HG02885 (cell line): ENCODE results near the gene TADA2A.
"Not testable (repeated sequence)": the region's sequence is repeated elsewhere in the genome, so short reads cannot be mapped to it uniquely, and the experiment has no call there.

ENCODE experiments used
- ATAC-seq: cut with Tn5 transposase; IDR thresholded peaks from one replicate; pipeline ENCODE4 v1.9.1; 2021; ENCODE audit warnings: mild to moderate bottlenecking; ENCODE audit not compliant: unreplicated experiment, poor library complexity

The TADA2A gene

DNA sequence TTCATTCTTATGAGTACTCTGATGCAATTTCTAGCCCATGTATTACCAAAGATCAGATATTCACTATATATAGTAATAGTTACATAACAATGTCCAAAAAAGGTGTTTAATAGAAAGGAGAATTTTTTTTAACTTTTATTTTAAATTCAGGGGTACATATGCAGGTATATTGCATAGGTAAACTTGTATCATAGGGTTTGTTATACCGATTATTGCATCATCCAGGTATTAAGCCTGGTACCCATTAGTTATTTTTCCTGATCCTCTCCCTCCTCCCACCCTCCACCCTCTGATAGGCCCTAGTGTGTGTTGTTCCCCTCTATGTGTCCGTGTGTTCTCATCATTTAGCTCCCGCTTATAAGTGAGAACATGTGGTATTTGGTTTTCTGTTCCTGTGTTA, 51.1 kb downstream of the TADA2A start:
- ATAC-seq: not testable (repeated sequence)

DNA sequence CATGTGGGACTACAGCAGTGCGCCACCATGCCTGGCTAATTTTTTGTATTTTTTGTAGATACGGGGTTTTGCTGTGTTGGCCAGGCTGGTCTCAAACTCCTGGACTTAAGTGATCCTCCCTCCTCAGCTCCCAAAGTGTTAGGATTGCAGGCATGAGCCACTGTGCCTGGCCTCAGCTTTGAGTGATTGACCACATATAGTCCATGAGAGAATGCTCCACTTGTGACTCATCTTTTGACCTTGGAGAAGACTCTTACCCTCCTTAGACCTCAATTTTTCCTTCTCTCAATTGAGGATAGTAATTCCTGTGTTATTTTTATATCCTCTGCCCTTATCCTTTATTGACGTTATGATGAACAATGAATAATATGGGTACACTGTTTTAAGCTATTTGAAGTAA, 52.1 kb downstream of the TADA2A start:
- ATAC-seq: no peak

DNA sequence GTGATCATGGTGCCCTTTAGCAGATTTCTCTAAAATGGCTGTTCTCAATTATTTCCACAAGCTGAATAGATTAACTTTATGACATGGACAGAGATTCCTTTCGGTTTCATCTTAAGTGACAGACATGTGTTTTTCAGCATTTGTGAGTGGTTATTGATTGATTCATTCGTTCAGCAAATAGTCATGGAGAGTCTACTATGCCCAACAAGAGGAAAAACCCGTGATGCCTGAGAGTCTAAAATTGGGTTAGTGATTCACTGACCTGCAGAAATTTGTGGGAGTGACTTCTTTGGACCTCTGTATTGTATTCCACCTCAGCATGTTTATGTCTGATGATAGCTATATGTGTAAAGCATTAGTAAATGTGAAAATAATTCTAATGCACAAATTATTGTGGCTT, 55.0 kb downstream of the TADA2A start:
- no peak for ATAC-seq

DNA sequence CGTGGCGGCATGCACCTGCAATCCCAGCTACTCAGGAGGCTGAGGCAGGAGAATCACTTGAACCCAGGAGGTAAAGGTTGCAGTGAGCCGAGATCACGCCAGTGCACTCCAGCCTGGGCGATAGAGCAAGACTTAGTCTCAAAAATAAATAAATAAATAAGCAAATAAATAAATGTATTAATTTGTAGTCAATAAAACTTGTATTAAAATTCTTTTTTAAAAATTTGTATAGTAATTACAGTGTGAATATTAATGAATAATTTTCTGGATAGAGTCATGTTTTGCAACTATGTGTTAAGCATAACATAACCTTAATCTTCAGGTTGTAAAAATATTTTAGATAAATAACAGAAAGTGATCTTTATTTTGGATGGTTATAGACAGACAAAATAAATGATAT, 55.8 kb downstream of the TADA2A start:
- no peak for ATAC-seq

DNA sequence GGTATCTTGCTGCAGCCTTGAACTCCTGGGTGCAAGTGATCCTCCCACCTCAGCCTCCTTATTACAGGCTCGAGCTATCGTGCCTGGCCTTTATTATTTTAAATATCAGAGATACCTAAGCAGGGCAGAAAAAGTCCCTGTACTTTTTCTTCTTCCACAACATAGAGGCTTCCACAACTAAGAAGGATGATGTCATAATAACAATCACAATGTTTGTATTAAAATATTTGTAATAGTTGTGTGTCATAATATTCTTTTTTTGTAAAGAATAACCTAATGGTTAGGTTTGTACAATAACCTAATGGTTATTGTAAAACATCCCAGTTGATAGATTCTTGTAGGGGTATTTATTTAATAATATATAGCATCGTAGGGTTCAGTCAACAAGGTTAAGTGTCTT, 56.4 kb downstream of the TADA2A start:
- ATAC-seq: no peak

DNA sequence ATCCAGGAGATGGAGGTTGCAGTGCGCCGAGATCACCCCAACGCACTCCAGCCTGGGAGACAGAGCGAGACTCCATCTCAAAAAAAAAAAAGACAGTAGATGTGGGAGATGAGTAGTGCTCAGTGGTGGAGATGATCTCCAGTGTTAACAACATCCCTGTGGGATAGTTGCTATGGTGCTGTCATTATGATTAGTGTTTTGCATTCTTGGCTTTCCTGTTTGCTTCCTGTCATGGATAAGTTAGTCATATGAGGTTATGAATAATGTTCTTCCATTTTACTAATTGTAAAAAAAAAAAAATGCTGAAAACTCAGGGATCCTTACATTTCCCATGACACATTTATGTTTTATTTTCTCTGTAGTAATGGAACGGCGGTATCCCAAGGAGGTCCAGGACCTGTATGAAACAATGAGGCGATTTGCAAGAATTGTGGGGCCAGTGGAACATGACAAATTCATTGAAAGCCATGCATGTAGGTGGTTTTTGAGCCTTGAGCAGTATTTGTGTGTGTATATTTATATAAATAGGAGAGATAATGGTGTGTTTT, 58.5 kb downstream of the TADA2A start:
- ATAC-seq: no peak

DNA sequence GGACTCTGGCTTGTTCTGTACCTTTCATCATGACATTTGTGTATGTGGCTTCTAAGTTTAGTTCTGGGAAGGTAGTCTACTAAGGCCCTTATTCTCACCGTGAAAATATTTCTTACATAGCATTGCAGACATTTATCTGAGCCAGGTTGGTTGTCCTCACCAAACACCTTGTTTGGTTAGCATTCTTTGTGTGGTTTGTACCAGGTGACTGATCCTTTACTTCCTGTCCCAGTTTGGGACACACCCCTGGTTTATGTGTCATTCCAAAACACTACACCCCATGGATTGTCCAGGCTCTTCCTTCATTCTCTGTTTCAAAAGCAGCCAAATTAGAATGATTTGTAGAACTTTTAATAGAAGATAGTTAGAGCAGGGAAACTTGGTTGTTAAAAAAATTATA, 59.8 kb downstream of the TADA2A start:
- no peak for ATAC-seq

DNA sequence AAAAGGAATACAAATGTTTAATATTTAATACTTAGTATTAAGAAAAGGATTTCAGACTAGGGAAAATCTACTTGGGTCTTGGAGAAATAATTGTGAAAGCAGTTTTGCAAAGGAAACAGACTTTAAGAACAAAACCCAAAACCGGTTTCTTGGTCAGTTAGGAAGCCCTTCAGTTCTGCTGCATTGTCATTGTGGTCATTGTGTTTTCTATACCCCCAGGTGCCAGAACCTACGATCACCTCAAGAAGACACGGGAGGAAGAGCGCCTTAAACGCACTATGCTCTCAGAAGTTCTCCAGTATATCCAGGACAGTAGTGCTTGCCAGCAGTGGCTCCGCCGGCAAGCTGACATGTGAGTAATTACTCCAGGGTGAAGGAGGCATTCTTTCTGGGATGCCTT, 63.5 kb downstream of the TADA2A start:
- no peak for ATAC-seq

DNA sequence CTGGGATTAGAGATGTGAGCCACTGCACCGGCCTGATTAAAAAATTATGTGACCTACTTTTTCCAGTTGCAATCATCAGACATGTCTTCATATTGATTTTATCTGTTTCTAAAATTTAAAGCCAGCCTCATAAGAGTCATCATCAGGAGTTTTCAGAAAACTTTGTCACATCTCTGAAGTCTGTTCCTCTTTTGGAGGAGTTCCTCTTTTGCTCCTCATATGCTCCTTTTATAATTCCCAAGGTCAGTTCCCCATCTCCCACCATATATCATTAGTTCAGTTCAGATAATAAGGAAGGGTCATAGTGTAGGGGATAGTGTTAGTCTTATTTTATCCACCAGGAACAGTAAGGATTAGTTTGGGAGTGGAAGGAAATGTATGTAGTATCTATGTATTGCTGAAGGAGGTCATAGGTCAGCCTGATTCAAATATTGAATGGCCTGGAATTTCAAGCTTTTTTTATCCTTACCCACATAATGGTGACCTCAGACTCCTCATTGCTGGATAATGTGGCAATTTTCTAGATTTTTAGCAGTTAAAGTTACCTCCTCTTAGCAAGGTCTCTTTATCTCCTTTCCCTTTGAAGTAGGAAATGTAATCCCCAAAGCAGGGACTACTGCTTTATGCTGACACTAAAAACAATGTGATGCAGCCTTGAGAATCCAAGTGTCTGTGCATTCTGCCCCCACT, 69.2 kb downstream of the TADA2A start:
- ATAC-seq: no peak

DNA sequence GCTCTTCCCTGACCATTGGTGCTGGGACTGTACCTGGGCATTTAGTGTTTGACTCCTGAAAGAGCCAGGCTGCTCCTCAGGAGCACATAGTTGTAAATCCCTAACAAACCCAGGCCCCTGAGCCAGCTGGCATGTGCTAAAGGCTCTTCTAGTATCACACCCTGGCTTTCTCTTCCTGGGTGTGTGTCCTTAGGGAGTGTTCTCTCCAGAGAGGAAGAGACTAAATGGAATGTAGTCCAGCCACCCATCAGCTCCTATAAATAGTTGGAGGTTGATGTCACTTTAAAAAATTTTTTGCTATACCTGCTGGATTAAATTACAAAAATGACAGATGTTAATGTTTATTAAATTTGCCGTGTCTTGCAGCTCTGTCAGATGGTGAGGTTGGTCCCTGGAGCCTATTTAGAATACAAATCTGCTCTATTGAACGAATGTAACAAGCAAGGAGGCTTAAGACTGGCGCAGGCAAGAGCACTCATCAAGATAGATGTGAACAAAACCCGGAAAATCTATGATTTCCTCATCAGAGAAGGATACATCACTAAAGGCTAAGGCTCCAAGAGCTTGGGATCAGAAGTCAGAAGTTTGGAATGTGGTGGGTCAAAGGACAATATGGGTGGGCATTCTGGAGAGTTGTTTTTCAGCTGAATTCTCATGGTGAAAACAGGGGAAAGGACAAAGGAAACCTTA, 69.9 kb downstream of the TADA2A start:
- no peak for ATAC-seq

DNA sequence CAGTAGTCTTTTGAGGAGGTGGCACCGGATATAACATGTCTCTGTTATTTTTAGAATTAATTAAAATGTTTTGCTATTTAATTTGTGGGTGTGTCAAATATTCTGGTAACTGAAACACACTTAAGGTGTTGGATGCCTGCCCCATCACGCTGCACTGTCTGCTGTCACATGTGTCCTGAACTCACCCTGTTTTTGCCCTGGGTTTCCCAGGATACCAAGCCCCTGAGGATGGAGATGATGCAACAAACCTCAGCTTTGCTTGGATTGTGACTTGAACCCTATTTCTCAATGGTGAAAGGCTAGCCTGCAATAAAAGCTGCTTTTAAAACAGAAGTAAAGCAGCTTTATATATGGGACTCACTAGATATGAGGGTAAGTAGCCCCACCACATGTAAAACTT, 71.5 kb downstream of the TADA2A start:
- no peak for ATAC-seq

DNA sequence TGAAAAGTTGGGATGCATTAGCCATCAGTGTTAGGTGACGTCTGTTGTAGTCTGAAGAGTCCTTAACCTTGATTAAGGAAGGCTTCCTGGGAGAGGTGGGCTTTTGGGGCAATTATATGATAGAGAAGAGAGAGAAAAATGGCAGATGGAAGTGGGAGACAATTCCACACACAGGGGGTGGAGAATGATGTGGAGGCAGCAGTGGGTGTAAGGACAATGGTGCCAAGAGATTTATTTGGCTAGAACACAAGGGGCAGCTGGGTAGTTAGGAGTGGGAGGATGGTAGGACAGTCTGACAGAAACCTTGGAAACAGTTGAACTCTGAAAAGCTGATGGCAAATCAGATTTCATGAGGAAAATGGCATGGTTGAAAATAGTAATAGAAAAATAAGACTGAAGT, 72.3 kb downstream of the TADA2A start:
- no peak for ATAC-seq

DNA sequence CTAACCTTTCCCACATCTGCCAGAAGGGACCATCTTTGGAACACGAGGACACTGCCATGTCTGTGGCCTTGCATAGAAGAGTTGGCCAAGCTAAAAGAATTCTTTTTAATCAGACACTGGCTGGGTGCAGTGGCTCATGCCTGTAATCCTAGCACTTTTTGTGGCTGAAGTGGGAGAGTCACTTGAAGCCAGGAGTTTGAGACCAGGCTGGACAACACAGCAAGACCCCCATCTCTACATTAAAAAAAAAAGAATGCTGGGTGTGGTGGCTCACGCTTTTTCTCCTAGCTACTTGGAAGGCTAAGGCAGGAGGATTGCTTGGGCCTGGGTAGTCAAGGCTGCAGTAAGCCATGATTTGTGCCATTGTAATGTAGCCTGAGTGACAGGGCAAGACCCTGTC, 73.7 kb downstream of the TADA2A start:
- no peak for ATAC-seq

DNA sequence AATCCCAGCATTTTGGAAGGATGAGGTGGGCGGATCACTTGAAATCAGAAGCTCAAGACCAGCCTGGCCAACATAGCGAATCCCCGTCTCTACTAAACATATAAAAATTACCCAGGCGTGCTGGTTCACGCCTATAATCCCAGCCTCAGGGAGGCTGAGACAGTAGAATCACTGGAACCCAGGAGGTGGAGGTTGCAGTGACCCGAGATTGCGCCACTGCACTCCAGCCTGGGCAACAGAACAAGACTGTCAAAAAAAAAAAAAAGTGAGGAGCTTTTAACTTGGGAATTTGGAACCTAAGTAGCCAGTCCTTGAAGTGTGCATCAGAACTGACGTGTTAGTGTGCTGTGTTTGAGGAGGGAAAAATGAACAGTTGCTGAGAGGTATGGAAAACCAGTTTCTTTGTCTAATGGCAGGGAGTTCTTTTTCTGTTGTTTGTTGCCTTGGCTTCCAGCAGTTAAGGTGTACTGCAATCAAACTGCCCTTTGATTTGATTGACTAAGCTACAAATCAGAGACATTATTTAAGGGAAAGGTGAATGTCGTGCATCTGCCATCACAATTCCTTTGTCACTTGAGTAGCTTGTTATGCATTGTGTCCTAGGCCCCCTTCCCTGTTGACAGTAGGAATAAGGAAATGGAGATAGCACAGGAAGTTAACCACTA, 74.4 kb downstream of the TADA2A start:
- ATAC-seq: no peak

DNA sequence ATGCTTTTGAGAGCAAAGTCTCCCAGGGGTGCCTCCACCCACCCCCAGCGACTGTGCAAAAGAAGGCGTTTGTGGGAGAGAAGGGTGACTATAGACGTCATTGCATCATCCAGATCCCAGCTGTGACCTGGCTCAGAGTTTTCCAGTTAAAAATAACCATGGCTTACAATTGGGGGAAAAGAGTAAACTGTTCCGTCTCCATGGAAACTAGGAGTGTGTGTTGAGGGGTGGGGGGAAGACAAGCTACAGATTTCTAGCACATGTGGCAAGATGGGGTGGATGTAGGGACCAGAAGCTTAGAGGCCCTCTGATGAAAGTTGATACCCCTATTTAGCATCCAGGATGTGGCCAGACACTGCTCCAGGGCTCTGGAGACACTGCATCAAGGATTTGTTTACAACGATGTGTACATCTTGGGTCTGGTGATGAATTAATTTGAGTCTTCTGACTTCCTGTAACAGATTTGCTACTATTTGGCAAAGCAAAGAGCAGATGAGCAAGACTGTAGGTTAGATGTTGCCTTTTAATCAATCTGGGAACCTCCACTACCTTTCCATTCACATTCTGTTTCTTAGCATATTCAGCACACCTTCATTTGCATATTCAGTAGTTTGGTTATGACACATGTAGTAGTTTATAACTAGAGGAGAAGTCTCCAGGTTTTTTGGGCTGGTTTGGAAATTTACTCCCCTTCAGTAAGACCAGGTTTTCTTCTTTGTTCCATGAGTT, 76.8 kb downstream of the TADA2A start:
- no peak for ATAC-seq

DNA sequence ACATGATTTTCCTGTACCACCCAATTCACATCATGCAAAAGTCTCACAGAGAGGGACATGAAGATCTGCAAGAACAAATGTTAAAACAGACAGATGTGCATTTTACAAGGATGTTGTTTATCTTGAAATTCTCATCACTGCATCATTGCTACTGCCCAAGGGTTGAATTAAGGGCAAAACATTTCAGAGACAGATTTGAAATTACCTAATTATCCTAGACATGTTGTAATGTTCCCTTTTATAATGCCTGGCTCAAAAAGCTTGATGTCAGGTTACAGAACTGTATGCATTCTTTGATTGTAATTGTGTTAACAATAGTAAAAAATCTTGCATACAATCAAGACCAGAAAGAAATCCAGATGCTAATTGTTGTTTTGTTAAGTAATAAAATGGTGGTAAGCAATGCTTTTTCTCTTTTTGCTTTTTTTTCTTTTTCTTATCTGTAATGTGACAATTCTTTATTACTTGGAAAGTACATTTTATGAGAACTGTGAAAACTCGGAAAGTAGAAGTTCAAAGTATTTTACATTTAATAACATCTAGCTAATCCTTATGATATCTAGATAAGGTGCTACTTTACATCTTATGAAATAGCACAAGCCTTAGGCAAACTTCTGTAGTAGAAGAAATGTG, 79.4 kb downstream of the TADA2A start:
- ATAC-seq: no peak

DNA sequence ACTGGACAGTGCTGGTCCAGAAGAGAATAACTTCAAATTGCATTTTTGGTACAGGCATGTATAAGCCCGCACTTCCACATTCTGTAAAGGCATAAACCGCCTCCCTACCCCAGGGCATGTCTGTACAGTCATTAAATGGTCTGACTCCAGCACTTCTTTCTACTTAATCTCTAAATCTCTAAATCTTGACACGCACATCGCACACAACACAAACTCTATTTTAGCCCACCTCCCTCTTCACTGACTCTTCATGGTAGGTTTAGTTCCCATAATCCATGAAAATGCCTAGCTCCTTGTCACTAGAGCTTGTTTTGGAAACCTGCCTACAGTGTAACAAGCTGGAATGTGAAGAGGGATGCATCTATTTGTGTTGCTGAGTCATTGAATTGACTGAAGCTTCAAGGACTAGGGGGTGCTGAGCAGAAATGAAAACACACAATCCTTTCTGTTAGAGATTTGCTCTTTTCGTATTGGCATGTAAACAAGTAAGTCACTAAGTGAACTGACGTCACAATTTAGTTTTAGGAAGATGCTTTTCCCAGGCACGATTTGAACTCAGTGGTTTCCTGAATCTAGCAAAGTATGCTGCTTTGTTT, 81.4 kb downstream of the TADA2A start:
- no peak for ATAC-seq

DNA sequence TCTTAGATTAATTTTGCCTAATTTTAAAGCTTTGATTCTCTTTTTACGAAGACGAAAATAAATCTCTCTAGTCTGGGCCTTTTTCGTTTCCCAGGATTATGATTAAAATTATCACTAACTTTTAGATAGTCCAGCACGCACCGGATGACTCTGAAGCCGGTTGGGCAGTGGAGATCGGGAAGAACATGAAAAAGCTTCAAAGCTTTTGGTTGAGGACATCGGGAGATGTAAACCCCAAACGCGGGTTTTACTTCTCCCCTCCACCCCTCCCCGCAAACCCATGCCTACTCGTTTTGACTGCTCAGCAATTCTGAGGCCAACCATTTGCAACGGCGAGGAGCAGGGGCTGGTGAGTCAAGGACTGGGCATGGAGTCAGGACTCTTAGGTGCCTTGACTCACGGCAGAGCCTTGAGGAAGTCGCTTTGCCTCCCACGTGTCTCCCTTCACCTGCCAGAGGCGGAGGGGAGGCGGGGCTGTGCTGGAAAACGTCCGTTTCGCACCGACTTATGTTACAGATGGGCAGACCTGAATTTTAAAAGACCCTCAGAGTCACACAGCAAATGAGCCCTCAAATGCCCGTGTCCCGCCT, 82.0 kb downstream of the TADA2A start:
- ATAC-seq: peak; percentile 16

DNA sequence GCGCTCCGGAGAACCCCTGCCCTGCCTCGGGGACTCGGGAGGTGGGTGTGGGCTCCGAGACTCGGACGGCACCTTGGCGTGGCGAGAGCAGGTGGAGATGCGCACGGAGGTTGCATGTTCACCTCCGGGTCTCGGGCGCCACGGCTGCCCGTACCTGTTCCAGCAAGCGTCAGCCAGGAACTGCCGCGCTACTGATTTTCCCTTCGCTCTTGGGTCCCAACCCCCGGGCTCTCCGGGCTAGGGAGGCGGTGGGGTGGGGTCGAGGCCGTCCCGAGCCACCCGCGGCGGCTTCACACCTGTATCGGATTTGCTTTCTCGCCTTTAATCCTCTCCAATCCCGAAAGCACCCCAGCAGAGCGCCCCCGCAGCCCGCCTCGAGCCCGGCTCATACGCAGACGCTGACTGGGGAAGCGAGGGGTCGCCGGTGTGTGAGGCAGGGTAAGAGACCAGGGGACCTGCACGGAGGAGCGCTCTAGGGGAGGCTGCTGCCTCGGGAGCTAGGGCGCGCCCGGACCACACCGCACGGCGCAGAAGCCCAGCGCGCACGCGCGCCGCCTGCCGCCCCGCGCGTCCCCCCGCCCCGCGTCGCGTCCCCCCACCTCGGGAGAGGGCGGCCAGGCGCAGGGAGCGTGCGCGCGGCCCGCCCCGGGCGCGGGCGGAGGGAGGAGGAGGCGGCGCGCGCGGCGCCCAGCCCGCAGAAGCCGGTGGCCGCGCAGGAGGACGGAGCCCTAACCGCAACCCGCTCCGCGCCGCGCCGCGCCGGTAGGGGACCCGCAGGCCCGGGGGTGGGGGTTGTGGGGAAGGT, 82.7 kb downstream of the TADA2A start, which contains the start of gene DUSP14:
DUSP14 (plus strand) TSS at position 695 of the 805 bp plus-strand sequence. CDS start 22,382 bp downstream, outside the sequence.
- peak; percentile 75 for ATAC-seq
